ENCODE results near the gene PPP1R2B. TPM values are rescaled to one million over a fixed set of nuclear protein-coding genes. Genes with fewer than 3 reads are reported as not detected.
A peak's percentile ranks its signal among the peaks of the same experiment; 100 is the strongest.

The PPP1R2B gene
- not detected in 2 replicates for total RNA-seq (2014; rRNA removed; shearing (Covaris generic); ENCODE audit: low replicate concordance)

GRCh38 chr5:156850206-156850751, at the start of gene PPP1R2B:
PPP1R2B (plus strand) TSS chr5:156850295; CDS start chr5:156850563, 268 bp downstream.
- Histone ChIP-seq H3K9me2 (replicated peaks; ENCODE audit: insufficient read depth, low read length) (no peaks in the 10 kb centered on the region), H3K79me2 (ENCODE audit: low read length) (no peaks in the 10 kb centered on the region), H3K4me3 (ENCODE audit: low read length) (no peak within 1 kb of the TSS), H3K4me2 (ENCODE audit: low read depth, low read length, poor library complexity, severe bottlenecking) (no peak within 1 kb of the TSS), H3K27ac (ENCODE audit: low read length) (no peak within 1 kb of the TSS), H3K9ac (ENCODE audit: low read length) (no peak within 1 kb of the TSS), H3K4me1 (ENCODE audit: low read length) (no peaks in the 10 kb centered on the region), H3K36me3 (ENCODE audit: insufficient read depth, low read length) (no peaks in the 10 kb centered on the region), H3K9me3 (ENCODE audit: low read length) (peaks cover 5% of the 10 kb centered on the region; the same call in 1 of the 2 replicates), H2AFZ (ENCODE audit: low read length) (no peak within 1 kb of the TSS), H3K27me3 (ENCODE audit: low read length) (no peaks in the 10 kb centered on the region; the same call in 1 of the 2 replicates), H4K20me1 (ENCODE audit: insufficient read depth, low read depth, low read length) (no peaks in the 10 kb centered on the region)
- DNase-seq, result no peak

GRCh38 chr5:156800929-156801328, 49.2 kb upstream of the PPP1R2B start:
- H3K9ac ChIP-seq (ENCODE audit: low read length), result no peak overlapping the region
- H3K4me2 ChIP-seq (ENCODE audit: low read depth, low read length, poor library complexity, severe bottlenecking), result no peak overlapping the region
- no peak for DNase-seq
- H3K4me3 ChIP-seq (ENCODE audit: low read length), result no peak overlapping the region
- no peak overlapping the region for H3K27ac ChIP-seq (ENCODE audit: low read length)
- no peak overlapping the region for H2AFZ ChIP-seq (ENCODE audit: low read length)
- no peaks in the 10 kb centered on the region for H3K9me3 ChIP-seq (ENCODE audit: low read length)
- no peaks in the 10 kb centered on the region for H3K36me3 ChIP-seq (ENCODE audit: insufficient read depth, low read length)
- no peaks in the 10 kb centered on the region for H3K79me2 ChIP-seq (ENCODE audit: low read length)
- H3K4me1 ChIP-seq (ENCODE audit: low read length), result no peaks in the 10 kb centered on the region
- no peaks in the 10 kb centered on the region for H3K9me2 ChIP-seq (replicated peaks; ENCODE audit: insufficient read depth, low read length)
- H4K20me1 ChIP-seq (ENCODE audit: insufficient read depth, low read depth, low read length), result no peaks in the 10 kb centered on the region
- H3K27me3 ChIP-seq (ENCODE audit: low read length), result no peaks in the 10 kb centered on the region

GRCh38 chr5:156802501-156802900, 47.6 kb upstream of the PPP1R2B start:
- Histone ChIP-seq H3K36me3 (ENCODE audit: insufficient read depth, low read length) (no peaks in the 10 kb centered on the region), H3K4me2 (ENCODE audit: low read depth, low read length, poor library complexity, severe bottlenecking) (no peak overlapping the region), H3K4me1 (ENCODE audit: low read length) (no peaks in the 10 kb centered on the region), H3K9me3 (ENCODE audit: low read length) (no peaks in the 10 kb centered on the region), H3K27ac (ENCODE audit: low read length) (no peak overlapping the region), H2AFZ (ENCODE audit: low read length) (no peak overlapping the region), H4K20me1 (ENCODE audit: insufficient read depth, low read depth, low read length) (no peaks in the 10 kb centered on the region), H3K9ac (ENCODE audit: low read length) (no peak overlapping the region), H3K9me2 (replicated peaks; ENCODE audit: insufficient read depth, low read length) (no peaks in the 10 kb centered on the region), H3K27me3 (ENCODE audit: low read length) (no peaks in the 10 kb centered on the region), H3K79me2 (ENCODE audit: low read length) (no peaks in the 10 kb centered on the region), H3K4me3 (ENCODE audit: low read length) (no peak overlapping the region)
- no peak for DNase-seq

GRCh38 chr5:156803404-156803803, 46.7 kb upstream of the PPP1R2B start:
- H3K27me3 ChIP-seq (ENCODE audit: low read length), result no peaks in the 10 kb centered on the region
- no peak for DNase-seq
- H2AFZ ChIP-seq (ENCODE audit: low read length), result no peak overlapping the region
- H4K20me1 ChIP-seq (ENCODE audit: insufficient read depth, low read depth, low read length), result no peaks in the 10 kb centered on the region
- no peaks in the 10 kb centered on the region for H3K79me2 ChIP-seq (ENCODE audit: low read length)
- H3K9ac ChIP-seq (ENCODE audit: low read length), result no peak overlapping the region
- no peaks in the 10 kb centered on the region for H3K9me3 ChIP-seq (ENCODE audit: low read length)
- H3K4me2 ChIP-seq (ENCODE audit: low read depth, low read length, poor library complexity, severe bottlenecking), result no peak overlapping the region
- no peak overlapping the region for H3K4me3 ChIP-seq (ENCODE audit: low read length)
- H3K27ac ChIP-seq (ENCODE audit: low read length), result no peak overlapping the region
- H3K36me3 ChIP-seq (ENCODE audit: insufficient read depth, low read length), result no peaks in the 10 kb centered on the region
- no peaks in the 10 kb centered on the region for H3K4me1 ChIP-seq (ENCODE audit: low read length)
- H3K9me2 ChIP-seq (replicated peaks; ENCODE audit: insufficient read depth, low read length), result no peaks in the 10 kb centered on the region

- no peaks in the 10 kb centered on the region for H3K9me3 ChIP-seq (ENCODE audit: low read length)
- DNase-seq, result no peak
- no peak overlapping the region for H3K27ac ChIP-seq (ENCODE audit: low read length)
- H4K20me1 ChIP-seq (ENCODE audit: insufficient read depth, low read depth, low read length), result no peaks in the 10 kb centered on the region
- no peaks in the 10 kb centered on the region for H3K9me2 ChIP-seq (replicated peaks; ENCODE audit: insufficient read depth, low read length)
- H3K9ac ChIP-seq (ENCODE audit: low read length), result no peak overlapping the region
- H3K4me3 ChIP-seq (ENCODE audit: low read length), result no peak overlapping the region
- H3K79me2 ChIP-seq (ENCODE audit: low read length), result no peaks in the 10 kb centered on the region
- no peak overlapping the region for H3K4me2 ChIP-seq (ENCODE audit: low read depth, low read length, poor library complexity, severe bottlenecking)
- H3K27me3 ChIP-seq (ENCODE audit: low read length), result no peaks in the 10 kb centered on the region
- no peaks in the 10 kb centered on the region for H3K4me1 ChIP-seq (ENCODE audit: low read length)
- H3K36me3 ChIP-seq (ENCODE audit: insufficient read depth, low read length), result no peaks in the 10 kb centered on the region
- no peak overlapping the region for H2AFZ ChIP-seq (ENCODE audit: low read length)
Observed at GRCh38 chr5:156812959-156813358, 37.1 kb upstream of the PPP1R2B start.

- H3K4me3 ChIP-seq (ENCODE audit: low read length), result no peak overlapping the region
- DNase-seq, result peak; percentile 69
Observed at GRCh38 chr5:156815988-156816599, 34.0 kb upstream of the PPP1R2B start.

GRCh38 chr5:156819537-156819936, 30.6 kb upstream of the PPP1R2B start:
- H3K9me3 ChIP-seq (ENCODE audit: low read length), result no peaks in the 10 kb centered on the region
- no peaks in the 10 kb centered on the region for H4K20me1 ChIP-seq (ENCODE audit: insufficient read depth, low read depth, low read length)
- H2AFZ ChIP-seq (ENCODE audit: low read length), result no peak overlapping the region
- no peaks in the 10 kb centered on the region for H3K36me3 ChIP-seq (ENCODE audit: insufficient read depth, low read length)
- H3K9me2 ChIP-seq (replicated peaks; ENCODE audit: insufficient read depth, low read length), result no peaks in the 10 kb centered on the region
- H3K4me1 ChIP-seq (ENCODE audit: low read length), result no peaks in the 10 kb centered on the region
- no peak overlapping the region for H3K4me2 ChIP-seq (ENCODE audit: low read depth, low read length, poor library complexity, severe bottlenecking)
- no peak overlapping the region for H3K4me3 ChIP-seq (ENCODE audit: low read length)
- H3K27me3 ChIP-seq (ENCODE audit: low read length), result no peaks in the 10 kb centered on the region
- no peak for DNase-seq
- H3K79me2 ChIP-seq (ENCODE audit: low read length), result no peaks in the 10 kb centered on the region
- H3K9ac ChIP-seq (ENCODE audit: low read length), result no peak overlapping the region
- no peak overlapping the region for H3K27ac ChIP-seq (ENCODE audit: low read length)

More at GRCh38 chr5:156815988-156816599, 34.0 kb upstream of the PPP1R2B start:
- H3K27me3 ChIP-seq (ENCODE audit: low read length), result no peaks in the 10 kb centered on the region
- H4K20me1 ChIP-seq (ENCODE audit: insufficient read depth, low read depth, low read length), result no peaks in the 10 kb centered on the region
- no peak overlapping the region for H2AFZ ChIP-seq (ENCODE audit: low read length)
- H3K36me3 ChIP-seq (ENCODE audit: insufficient read depth, low read length), result no peaks in the 10 kb centered on the region
- H3K4me1 ChIP-seq (ENCODE audit: low read length), result no peaks in the 10 kb centered on the region
- no peaks in the 10 kb centered on the region for H3K9me3 ChIP-seq (ENCODE audit: low read length)
- H3K9ac ChIP-seq (ENCODE audit: low read length), result no peak overlapping the region
- no peaks in the 10 kb centered on the region for H3K9me2 ChIP-seq (replicated peaks; ENCODE audit: insufficient read depth, low read length)
- no peak overlapping the region for H3K27ac ChIP-seq (ENCODE audit: low read length)
- no peaks in the 10 kb centered on the region for H3K79me2 ChIP-seq (ENCODE audit: low read length)
- no peak overlapping the region for H3K4me2 ChIP-seq (ENCODE audit: low read depth, low read length, poor library complexity, severe bottlenecking)

GRCh38 chr5:156819967-156820581, 30.0 kb upstream of the PPP1R2B start:
- Histone ChIP-seq H3K9me2 (replicated peaks; ENCODE audit: insufficient read depth, low read length) (no peaks in the 10 kb centered on the region), H4K20me1 (ENCODE audit: insufficient read depth, low read depth, low read length) (no peaks in the 10 kb centered on the region), H3K9ac (ENCODE audit: low read length) (no peak overlapping the region), H3K4me1 (ENCODE audit: low read length) (no peaks in the 10 kb centered on the region), H3K4me2 (ENCODE audit: low read depth, low read length, poor library complexity, severe bottlenecking) (no peak overlapping the region), H3K79me2 (ENCODE audit: low read length) (no peaks in the 10 kb centered on the region), H3K27me3 (ENCODE audit: low read length) (no peaks in the 10 kb centered on the region), H2AFZ (ENCODE audit: low read length) (no peak overlapping the region), H3K4me3 (ENCODE audit: low read length) (no peak overlapping the region), H3K9me3 (ENCODE audit: low read length) (no peaks in the 10 kb centered on the region), H3K36me3 (ENCODE audit: insufficient read depth, low read length) (no peaks in the 10 kb centered on the region), H3K27ac (ENCODE audit: low read length) (no peak overlapping the region)
- no peak for DNase-seq
